ENCODE measurements around the gene NAP1L1. TPM values are rescaled to one million over a fixed set of nuclear protein-coding genes. Genes with fewer than 3 reads are reported as not detected.
A peak's percentile ranks its signal among the peaks of the same experiment; 100 is the strongest.

NAP1L1 gene
- total RNA-seq, 1 experiment from 2014 or later = 837 TPM

GRCh38 chr12:76080729-76081415 is 3.6 kb downstream of the NAP1L1 start:
- Histone ChIP-seq H3K4me1 (ENCODE audit: insufficient read depth, low read length, poor library complexity, severe bottlenecking) (peaks cover 17% of the 10 kb centered on the region), H3K27ac (ENCODE audit: low read depth, low read length, poor library complexity, severe bottlenecking) (no peak overlapping the region), H3K4me3 (ENCODE audit: low read depth, low read length, poor library complexity, severe bottlenecking) (no peak overlapping the region), H3K36me3 (ENCODE audit: insufficient read depth, low read length, poor library complexity, severe bottlenecking) (peaks cover 31% of the 10 kb centered on the region), H3K27me3 (replicated peaks; ENCODE audit: insufficient read depth, low read depth, low read length, poor library complexity) (no peaks in the 10 kb centered on the region), H3K9me3 (ENCODE audit: low read depth, low read length, poor library complexity, severe bottlenecking) (peaks cover 16% of the 10 kb centered on the region)
- ChIA-PET CTCF (no interaction called here), POLR2A (ENCODE audit: low non-redundant PET) (interaction anchor here (0.7 kb wide), 1 partner anchor 343 kb away, joined by 3 read pairs; no protein-coding TSS in a partner anchor)
- DNase-seq (ENCODE audit: low spot score) = peak; percentile 41
- intact Hi-C loops (cut with micrococcal nuclease; ENCODE audit: unreplicated experiment) = loop anchor here (10.0 kb wide), 3 partner anchors 264 to 474 kb away; partner anchors contain the start of genes BBS10 and OSBPL8
- TF ChIP-seq EZH2 (IDR thresholded peaks at IDR 0.05; ENCODE audit: borderline replicate concordance, low read depth, low read length, poor library complexity, severe bottlenecking) = no peak
- TF ChIP-seq CTCF (conservative IDR thresholded peaks at IDR 0.05; ENCODE audit: low read depth, low read length) = 0 out of 2 replicates have a peak, but pooled peaks have one; percentile 15
- no TSS peak for BruUV-seq (replicated peaks)

GRCh38 chr12:76080017-76080728 is 4.3 kb downstream of the NAP1L1 start:
- peaks cover 17% of the 10 kb centered on the region for H3K4me1 ChIP-seq (ENCODE audit: insufficient read depth, low read length, poor library complexity, severe bottlenecking)
- peaks cover 31% of the 10 kb centered on the region for H3K36me3 ChIP-seq (ENCODE audit: insufficient read depth, low read length, poor library complexity, severe bottlenecking)
- peaks cover 16% of the 10 kb centered on the region for H3K9me3 ChIP-seq (ENCODE audit: low read depth, low read length, poor library complexity, severe bottlenecking)
- TF ChIP-seq EZH2 (IDR thresholded peaks at IDR 0.05; ENCODE audit: borderline replicate concordance, low read depth, low read length, poor library complexity, severe bottlenecking) (no peak), CTCF (conservative IDR thresholded peaks at IDR 0.05; ENCODE audit: low read depth, low read length) (no peak)
- no peak overlapping the region for H3K4me3 ChIP-seq (ENCODE audit: low read depth, low read length, poor library complexity, severe bottlenecking)
- no peak for DNase-seq (ENCODE audit: low spot score)
- intact Hi-C loops (cut with micrococcal nuclease; ENCODE audit: unreplicated experiment) = loop anchor here (10.0 kb wide), 3 partner anchors 265 to 475 kb away; partner anchors contain the start of genes BBS10 and OSBPL8
- BruUV-seq (replicated peaks) = no TSS peak
- H3K27ac ChIP-seq (ENCODE audit: low read depth, low read length, poor library complexity, severe bottlenecking) = no peak overlapping the region
- ChIA-PET POLR2A (ENCODE audit: low non-redundant PET) (no interaction called here), CTCF (no interaction called here)
- H3K27me3 ChIP-seq (replicated peaks; ENCODE audit: insufficient read depth, low read depth, low read length, poor library complexity) = no peaks in the 10 kb centered on the region

DNA sequence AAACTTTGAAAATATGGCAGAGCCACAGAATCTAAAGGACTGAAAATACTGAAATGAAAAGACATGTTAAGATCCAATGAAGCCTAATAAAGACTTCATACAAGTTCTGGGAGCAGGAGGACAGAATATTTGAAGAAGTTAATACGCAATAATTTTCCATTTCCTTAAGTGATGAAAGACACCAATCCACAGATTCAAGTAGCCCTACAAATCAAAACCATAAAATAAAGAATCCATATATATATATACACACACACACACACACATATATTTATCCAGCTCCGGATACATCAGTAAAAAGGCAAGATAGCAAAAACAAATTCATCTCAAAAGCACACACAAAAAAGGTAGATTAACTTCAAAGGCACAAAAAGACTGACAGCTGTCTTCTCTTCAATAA is 5.7 kb downstream of the NAP1L1 start:
- POLR2A ChIA-PET (ENCODE audit: low non-redundant PET) = no interaction called here

More for the DNA sequence above, 5.7 kb downstream of the NAP1L1 start:
- intact Hi-C loops (cut with micrococcal nuclease; ENCODE audit: unreplicated experiment) = no loop called here
- CTCF ChIA-PET = no interaction called here
- H3K36me3 ChIP-seq (ENCODE audit: insufficient read depth, low read length, poor library complexity, severe bottlenecking) = peaks cover 36% of the 10 kb centered on the region
- no peak for TF ChIP-seq EZH2 (IDR thresholded peaks at IDR 0.05; ENCODE audit: borderline replicate concordance, low read depth, low read length, poor library complexity, severe bottlenecking)
- TF ChIP-seq CTCF (conservative IDR thresholded peaks at IDR 0.05; ENCODE audit: low read depth, low read length) = no peak
- H3K27ac ChIP-seq (ENCODE audit: low read depth, low read length, poor library complexity, severe bottlenecking) = no peak overlapping the region
- H3K9me3 ChIP-seq (ENCODE audit: low read depth, low read length, poor library complexity, severe bottlenecking) = peaks cover 16% of the 10 kb centered on the region
- BruUV-seq (replicated peaks) = no TSS peak
- peaks cover 19% of the 10 kb centered on the region for H3K4me1 ChIP-seq (ENCODE audit: insufficient read depth, low read length, poor library complexity, severe bottlenecking)
- H3K27me3 ChIP-seq (replicated peaks; ENCODE audit: insufficient read depth, low read depth, low read length, poor library complexity) = no peaks in the 10 kb centered on the region
- H3K4me3 ChIP-seq (ENCODE audit: low read depth, low read length, poor library complexity, severe bottlenecking) = no peak overlapping the region
- no peak for DNase-seq (ENCODE audit: low spot score)

Measured in A673 (cell line).